HFFc6 (cell line): ENCODE measurements around the gene IL1A. TPM values are rescaled to one million over a fixed set of nuclear protein-coding genes. Genes with fewer than 3 reads are reported as not detected.

ENCODE experiments used
- DNase-seq: peaks from one replicate; pipeline ENCODE4 v3.0.0-alpha.2; 2018
- H3K27ac Mint-ChIP-seq: 2 replicates; pipeline ENCODE4 v1.8.0; 2020; ENCODE audit warnings: mild to moderate bottlenecking, mixed read lengths
- H3K27me3 Mint-ChIP-seq: 2 replicates; pipeline ENCODE4 v1.8.0; 2021; ENCODE audit warnings: mild to moderate bottlenecking, moderate library complexity, mixed read lengths; ENCODE audit not compliant: insufficient read depth
- H3K36me3 Mint-ChIP-seq: 2 replicates; pipeline ENCODE4 v1.8.0; 2021; ENCODE audit warnings: low read depth, mixed read lengths
- H3K4me1 Mint-ChIP-seq: 2 replicates; pipeline ENCODE4 v1.8.0; 2020; ENCODE audit warnings: low read depth, mixed read lengths
- H3K4me3 Mint-ChIP-seq: 2 replicates; pipeline ENCODE4 v1.8.0; 2020; ENCODE audit warnings: mild to moderate bottlenecking, moderate library complexity, mixed read lengths
- H3K9me3 Mint-ChIP-seq: 2 replicates; pipeline ENCODE4 v1.8.0; 2020; ENCODE audit warnings: mild to moderate bottlenecking, mixed read lengths
- total RNA-seq, 6 experiments: library from RNA; stranded (reverse); fragmentation: NEBNext Ultra II Directional; extraction: Animal tissue kit (Norgen Biotek cat#: 25700); gene quantifications; 2 replicates in 1 of 6; 3 replicates in 5 of 6; pipeline ENCODE4 v1.2.3, GENCODE V29; 2021
- TF ChIP-seq, protein P1 (sequence below): fragments of 200-600 bp; sonication (generic); IDR thresholded peaks from 2 replicates; pipeline ENCODE4 v1.5.0; 2021; ENCODE audit warnings: antibody characterized with exemption, mild to moderate bottlenecking

IL1A gene
- total RNA-seq, 6 experiments from 2014 or later = 0.07 TPM; not detected in 5

DNA sequence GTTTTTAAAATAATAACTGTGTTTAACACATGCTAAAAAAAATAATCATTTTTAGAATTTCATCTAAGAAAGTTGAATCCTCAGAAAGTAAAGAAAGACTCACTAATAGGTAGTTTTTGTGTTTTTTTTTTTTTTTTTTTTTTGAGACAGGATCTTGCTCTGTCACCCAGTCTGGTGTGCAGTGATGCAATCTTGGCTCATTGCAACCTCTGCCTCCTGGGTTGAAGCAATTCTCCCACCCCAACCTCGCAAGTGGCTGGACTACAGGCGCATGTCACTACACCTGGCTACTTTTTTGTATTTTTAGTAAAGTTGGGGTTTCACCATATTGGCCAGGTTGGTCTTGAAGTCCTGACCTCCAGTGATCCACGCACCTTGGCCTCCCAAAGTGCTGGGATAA is 27.0 kb downstream of the IL1A start:
- Mint-ChIP-seq H3K27me3 (no peaks in the 10 kb centered on the region), H3K27ac (no peak overlapping the region), H3K4me1 (peaks cover 66% of the 10 kb centered on the region), H3K4me3 (no peak overlapping the region), H3K36me3 (peaks cover 49% of the 10 kb centered on the region), H3K9me3 (no peaks in the 10 kb centered on the region)
- TF ChIP-seq, protein P1, sequence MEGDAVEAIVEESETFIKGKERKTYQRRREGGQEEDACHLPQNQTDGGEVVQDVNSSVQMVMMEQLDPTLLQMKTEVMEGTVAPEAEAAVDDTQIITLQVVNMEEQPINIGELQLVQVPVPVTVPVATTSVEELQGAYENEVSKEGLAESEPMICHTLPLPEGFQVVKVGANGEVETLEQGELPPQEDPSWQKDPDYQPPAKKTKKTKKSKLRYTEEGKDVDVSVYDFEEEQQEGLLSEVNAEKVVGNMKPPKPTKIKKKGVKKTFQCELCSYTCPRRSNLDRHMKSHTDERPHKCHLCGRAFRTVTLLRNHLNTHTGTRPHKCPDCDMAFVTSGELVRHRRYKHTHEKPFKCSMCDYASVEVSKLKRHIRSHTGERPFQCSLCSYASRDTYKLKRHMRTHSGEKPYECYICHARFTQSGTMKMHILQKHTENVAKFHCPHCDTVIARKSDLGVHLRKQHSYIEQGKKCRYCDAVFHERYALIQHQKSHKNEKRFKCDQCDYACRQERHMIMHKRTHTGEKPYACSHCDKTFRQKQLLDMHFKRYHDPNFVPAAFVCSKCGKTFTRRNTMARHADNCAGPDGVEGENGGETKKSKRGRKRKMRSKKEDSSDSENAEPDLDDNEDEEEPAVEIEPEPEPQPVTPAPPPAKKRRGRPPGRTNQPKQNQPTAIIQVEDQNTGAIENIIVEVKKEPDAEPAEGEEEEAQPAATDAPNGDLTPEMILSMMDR = no peak
- no peak for DNase-seq

DNA sequence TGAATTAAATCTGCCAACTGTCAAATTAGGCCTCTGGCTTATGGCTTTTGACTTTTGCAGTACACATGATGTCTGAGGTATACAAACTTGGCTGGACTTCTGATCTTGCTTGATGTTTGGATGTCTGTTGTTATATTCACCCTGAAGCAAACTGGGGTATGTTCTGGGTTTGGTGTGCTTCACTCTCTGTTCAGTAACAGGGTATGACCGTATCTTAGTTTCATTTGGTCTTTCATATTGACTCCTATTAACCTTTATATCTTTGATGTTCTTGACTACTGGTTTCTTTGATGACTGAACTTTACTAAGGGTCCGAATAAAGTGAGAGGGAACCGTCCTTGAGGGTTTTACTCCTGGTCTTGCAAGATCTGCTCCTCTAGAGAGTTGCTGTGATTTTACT is 28.1 kb downstream of the IL1A start:
- H3K27ac Mint-ChIP-seq = no peak overlapping the region
- no peaks in the 10 kb centered on the region for H3K27me3 Mint-ChIP-seq
- DNase-seq = no peak
- TF ChIP-seq, protein P1 = no peak
- peaks cover 66% of the 10 kb centered on the region for H3K4me1 Mint-ChIP-seq
- no peak overlapping the region for H3K4me3 Mint-ChIP-seq
- H3K36me3 Mint-ChIP-seq = peaks cover 41% of the 10 kb centered on the region
- H3K9me3 Mint-ChIP-seq = no peaks in the 10 kb centered on the region

DNA sequence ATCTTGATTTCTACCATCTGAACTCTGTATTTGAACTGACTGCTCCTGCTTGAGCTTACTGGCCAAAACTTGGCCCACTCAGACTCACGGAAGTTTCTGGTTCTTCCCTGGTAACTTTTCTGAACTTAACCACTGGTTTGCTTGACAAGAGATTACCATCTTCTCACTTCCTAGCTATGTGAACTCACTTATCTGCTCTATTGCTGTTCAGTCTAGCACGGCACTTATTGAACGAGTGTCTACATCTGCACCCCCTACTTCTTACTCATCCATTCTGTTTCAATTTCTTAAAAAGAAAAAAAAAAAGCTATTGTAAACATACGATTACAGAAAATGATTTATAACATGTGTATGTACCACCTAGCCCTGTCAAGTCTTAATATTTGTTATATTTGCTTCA is 28.8 kb downstream of the IL1A start:
- DNase-seq = no peak
- Mint-ChIP-seq H3K27ac (no peak overlapping the region), H3K9me3 (no peaks in the 10 kb centered on the region), H3K27me3 (no peaks in the 10 kb centered on the region), H3K4me1 (peaks cover 69% of the 10 kb centered on the region), H3K4me3 (no peak overlapping the region), H3K36me3 (peaks cover 41% of the 10 kb centered on the region)
- TF ChIP-seq, protein P1 = no peak

DNA sequence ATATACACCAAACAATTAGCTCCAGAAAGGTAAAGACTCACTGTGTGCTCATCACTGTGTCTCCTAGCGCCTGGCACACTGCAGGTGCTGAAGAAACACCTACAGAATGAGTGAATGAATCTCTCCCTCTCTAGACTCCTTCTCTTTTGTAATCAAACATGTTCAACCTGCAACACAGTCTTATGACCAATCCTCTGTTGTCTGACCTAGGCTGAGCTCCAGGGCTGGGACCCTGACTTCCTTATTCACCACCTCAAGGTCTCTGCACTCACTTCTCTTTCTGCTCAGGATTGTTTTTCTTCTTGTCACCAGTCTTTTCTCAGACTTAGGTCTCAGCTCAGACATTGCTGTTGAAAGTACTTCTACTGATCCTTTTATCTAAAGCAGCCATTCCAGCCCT is 29.7 kb downstream of the IL1A start:
- Mint-ChIP-seq H3K4me1 (peaks cover 77% of the 10 kb centered on the region), H3K27ac (no peak overlapping the region; the same call in none of the 2 replicates), H3K27me3 (no peaks in the 10 kb centered on the region), H3K36me3 (peaks cover 41% of the 10 kb centered on the region), H3K9me3 (no peaks in the 10 kb centered on the region), H3K4me3 (no peak overlapping the region)
- no peak for DNase-seq
- TF ChIP-seq, protein P1 = no peak

DNA sequence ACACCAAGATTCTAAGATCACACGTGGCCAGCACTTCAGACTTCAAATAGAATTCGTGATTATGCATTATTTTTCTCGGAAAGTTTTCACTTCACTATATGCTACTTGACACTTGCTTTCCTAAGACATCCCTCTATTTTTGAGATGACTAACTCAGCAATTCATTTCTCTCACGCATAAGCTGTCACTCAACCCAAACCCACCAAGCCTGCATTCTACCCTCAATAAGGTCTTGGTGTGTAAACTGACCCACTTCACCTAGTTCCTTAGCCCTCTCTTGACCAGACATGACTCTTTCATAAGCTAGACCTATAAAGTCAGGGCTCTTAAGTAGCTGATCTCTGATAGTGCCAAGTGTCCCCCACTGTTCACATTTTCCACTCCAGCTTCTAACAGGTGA is 31.6 kb downstream of the IL1A start:
- Mint-ChIP-seq H3K9me3 (no peaks in the 10 kb centered on the region), H3K4me3 (no peak overlapping the region), H3K36me3 (peaks cover 33% of the 10 kb centered on the region), H3K4me1 (peaks cover 69% of the 10 kb centered on the region), H3K27me3 (no peaks in the 10 kb centered on the region), H3K27ac (peak overlapping the region; percentile 75)
- no peak for DNase-seq
- TF ChIP-seq, protein P1 = no peak
